Activated naive CD4-positive, alpha-beta T cell treated with anti-CD3 and anti-CD28 coated beads, Interleukin-2, amount 10 ng/mL, durations not matched to agents 7 days and 5 days (primary cell): Measurements from ENCODE around the gene ARFGAP1.
"Not testable (repeated sequence)": the region's sequence is repeated elsewhere in the genome, so short reads cannot be mapped to it uniquely, and the experiment has no call there.

Experiments used
- CTCF ChIA-PET: fragments of 350-600 bp; sonication (Branson Sonifier 250); formaldehyde crosslinking; loops from one replicate; lab custom pipeline; 2021; ENCODE audit warnings: antibody characterized with exemption; lab: Charles Lee
- DNase-seq: peaks from one replicate; pipeline ENCODE4 v3.0.0-alpha.2; 2020
- H3K27ac Mint-ChIP-seq: one replicate; pipeline ENCODE4 v1.8.0; 2021; ENCODE audit warnings: mild to moderate bottlenecking, moderate library complexity, mixed read lengths
- H3K27me3 Mint-ChIP-seq: one replicate; pipeline ENCODE4 v1.8.0; 2021; ENCODE audit warnings: mild to moderate bottlenecking, mixed read lengths
- H3K36me3 Mint-ChIP-seq: one replicate; pipeline ENCODE4 v1.8.0; 2021; ENCODE audit warnings: mixed read lengths
- H3K4me1 Mint-ChIP-seq: one replicate; pipeline ENCODE4 v1.8.0; 2021; ENCODE audit warnings: mixed read lengths
- H3K4me3 Mint-ChIP-seq: one replicate; pipeline ENCODE4 v1.8.0; 2021; ENCODE audit warnings: mild to moderate bottlenecking, moderate library complexity, mixed read lengths
- H3K9me3 Mint-ChIP-seq: one replicate; pipeline ENCODE4 v1.8.0; 2021; ENCODE audit warnings: mixed read lengths

Gene ARFGAP1

GRCh38 chr20:63330084-63330760 is 57.6 kb downstream of the ARFGAP1 start:
- CTCF ChIA-PET = no interaction called here
- peaks cover 7% of the 10 kb centered on the region for H3K27me3 Mint-ChIP-seq
- H3K4me1 Mint-ChIP-seq = no peaks in the 10 kb centered on the region
- H3K9me3 Mint-ChIP-seq = peaks cover 22% of the 10 kb centered on the region
- DNase-seq = no peak
- H3K4me3 Mint-ChIP-seq = no peak overlapping the region
- no peak overlapping the region for H3K27ac Mint-ChIP-seq
- H3K36me3 Mint-ChIP-seq = no peaks in the 10 kb centered on the region

- CTCF ChIA-PET = no interaction called here
- Mint-ChIP-seq H3K9me3 (peaks cover 22% of the 10 kb centered on the region), H3K27me3 (peaks cover 11% of the 10 kb centered on the region), H3K4me1 (no peaks in the 10 kb centered on the region), H3K4me3 (no peak overlapping the region), H3K36me3 (no peaks in the 10 kb centered on the region), H3K27ac (no peak overlapping the region)
- DNase-seq = no peak
Measured at GRCh38 chr20:63330940-63331339, 58.3 kb downstream of the ARFGAP1 start.

GRCh38 chr20:63331741-63332400 is 59.3 kb downstream of the ARFGAP1 start:
- no peak for DNase-seq
- CTCF ChIA-PET = no interaction called here
- Mint-ChIP-seq H3K9me3 (peaks cover 22% of the 10 kb centered on the region), H3K4me1 (no peaks in the 10 kb centered on the region), H3K4me3 (no peak overlapping the region), H3K27ac (no peak overlapping the region), H3K36me3 (no peaks in the 10 kb centered on the region), H3K27me3 (peaks cover 11% of the 10 kb centered on the region)

- no peak for DNase-seq
- Mint-ChIP-seq H3K27ac (no peak overlapping the region), H3K9me3 (peaks cover 19% of the 10 kb centered on the region), H3K27me3 (peaks cover 11% of the 10 kb centered on the region), H3K4me1 (no peaks in the 10 kb centered on the region), H3K36me3 (no peaks in the 10 kb centered on the region), H3K4me3 (no peak overlapping the region)
- CTCF ChIA-PET = no interaction called here
Measured at GRCh38 chr20:63332488-63333240, 60.1 kb downstream of the ARFGAP1 start.

- DNase-seq = no peak
- no peaks in the 10 kb centered on the region for H3K4me1 Mint-ChIP-seq
- H3K4me3 Mint-ChIP-seq = no peak overlapping the region
- H3K27ac Mint-ChIP-seq = no peak overlapping the region
- peaks cover 19% of the 10 kb centered on the region for H3K9me3 Mint-ChIP-seq
- peaks cover 15% of the 10 kb centered on the region for H3K27me3 Mint-ChIP-seq
- H3K36me3 Mint-ChIP-seq = no peaks in the 10 kb centered on the region
- CTCF ChIA-PET = interaction anchor here (0.6 to 2.2 kb wide), 2 partner anchors 24 to 53 kb away, joined by 3 to 5 read pairs; no protein-coding TSS in a partner anchor
Measured at GRCh38 chr20:63333241-63333836, 60.7 kb downstream of the ARFGAP1 start.

- Mint-ChIP-seq H3K4me1 (no peaks in the 10 kb centered on the region), H3K36me3 (no peaks in the 10 kb centered on the region), H3K27me3 (peaks cover 21% of the 10 kb centered on the region), H3K4me3 (no peak overlapping the region), H3K27ac (no peak overlapping the region), H3K9me3 (peaks cover 24% of the 10 kb centered on the region)
- no peak for DNase-seq
- CTCF ChIA-PET = interaction anchor here (2.2 kb wide), 1 partner anchor 25 kb away, joined by 5 read pairs; no protein-coding TSS in a partner anchor
Measured at GRCh38 chr20:63334356-63334755, 61.7 kb downstream of the ARFGAP1 start.

- Mint-ChIP-seq H3K9me3 (peaks cover 29% of the 10 kb centered on the region), H3K27me3 (peaks cover 21% of the 10 kb centered on the region)
- CTCF ChIA-PET = interaction anchor here (2.2 kb wide), 1 partner anchor 26 kb away, joined by 5 read pairs; no protein-coding TSS in a partner anchor
- not testable (repeated sequence) for H3K4me3 Mint-ChIP-seq, H3K36me3 Mint-ChIP-seq, H3K4me1 Mint-ChIP-seq, H3K27ac Mint-ChIP-seq, DNase-seq
Measured at GRCh38 chr20:63335060-63335459, 62.4 kb downstream of the ARFGAP1 start.

GRCh38 chr20:63335711-63336110 is 63.1 kb downstream of the ARFGAP1 start:
- Mint-ChIP-seq H3K4me3 (no peak overlapping the region), H3K9me3 (peaks cover 32% of the 10 kb centered on the region), H3K27me3 (peaks cover 21% of the 10 kb centered on the region), H3K4me1 (no peaks in the 10 kb centered on the region), H3K27ac (no peak overlapping the region), H3K36me3 (no peaks in the 10 kb centered on the region)
- CTCF ChIA-PET = no interaction called here
- no peak for DNase-seq

GRCh38 chr20:63336232-63336752 is 63.7 kb downstream of the ARFGAP1 start:
- Mint-ChIP-seq H3K4me1 (no peaks in the 10 kb centered on the region), H3K36me3 (no peaks in the 10 kb centered on the region), H3K27me3 (peaks cover 21% of the 10 kb centered on the region), H3K27ac (no peak overlapping the region), H3K4me3 (no peak overlapping the region), H3K9me3 (peaks cover 32% of the 10 kb centered on the region)
- no peak for DNase-seq
- CTCF ChIA-PET = no interaction called here

GRCh38 chr20:63337786-63338420 is 65.3 kb downstream of the ARFGAP1 start:
- Mint-ChIP-seq H3K9me3 (peaks cover 23% of the 10 kb centered on the region), H3K36me3 (no peaks in the 10 kb centered on the region), H3K4me1 (no peaks in the 10 kb centered on the region), H3K27ac (no peak overlapping the region), H3K27me3 (peaks cover 21% of the 10 kb centered on the region), H3K4me3 (no peak overlapping the region)
- DNase-seq = no peak
- CTCF ChIA-PET = no interaction called here
